HG03025 (cell line): ENCODE results near the gene TYK2.
"Not testable (repeated sequence)": the region's sequence is repeated elsewhere in the genome, so short reads cannot be mapped to it uniquely, and the experiment has no call there.

Experiments used
- ATAC-seq: cut with Tn5 transposase; IDR thresholded peaks from one replicate; pipeline ENCODE4 v1.9.1; 2021; ENCODE audit warnings: mild to moderate bottlenecking, moderate library complexity; ENCODE audit not compliant: unreplicated experiment, low FRiP score

TYK2 gene

DNA sequence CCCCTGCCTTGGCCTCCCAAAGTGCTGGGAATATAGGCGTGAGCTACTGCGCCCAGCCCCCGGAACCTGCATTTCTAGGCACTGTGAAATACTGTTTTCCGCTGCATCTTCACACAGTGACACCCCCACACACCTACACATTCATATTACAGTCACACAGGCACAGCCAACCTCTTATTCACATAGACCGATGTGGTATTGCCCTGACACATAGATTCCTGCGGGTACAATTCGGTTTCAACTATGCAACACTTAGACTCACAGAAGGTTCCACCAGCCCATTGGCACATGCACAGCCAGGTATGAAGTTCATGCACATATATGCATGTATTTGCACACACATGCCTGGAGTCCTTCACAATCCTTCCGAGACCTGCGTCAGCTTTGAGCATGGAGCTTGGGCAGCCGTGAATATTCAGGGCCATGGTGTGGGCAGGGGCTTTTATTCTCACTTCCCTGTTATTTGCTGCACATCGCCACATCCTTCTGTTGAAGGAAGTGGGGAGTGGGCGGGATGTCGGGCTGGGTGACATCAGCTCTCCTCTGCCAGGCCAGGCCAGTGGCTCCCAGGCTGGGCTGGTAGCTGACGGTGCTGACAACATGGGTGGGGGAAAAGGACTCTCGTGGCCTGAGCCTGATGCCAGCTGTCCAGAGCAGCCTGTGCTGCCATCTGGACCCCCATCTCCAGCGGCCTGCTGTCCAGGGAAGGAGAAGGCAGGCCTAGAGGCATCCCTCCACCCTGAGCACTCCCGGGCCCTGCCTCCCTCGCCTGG is 28.3 kb upstream of the TYK2 start:
- no peak for ATAC-seq

DNA sequence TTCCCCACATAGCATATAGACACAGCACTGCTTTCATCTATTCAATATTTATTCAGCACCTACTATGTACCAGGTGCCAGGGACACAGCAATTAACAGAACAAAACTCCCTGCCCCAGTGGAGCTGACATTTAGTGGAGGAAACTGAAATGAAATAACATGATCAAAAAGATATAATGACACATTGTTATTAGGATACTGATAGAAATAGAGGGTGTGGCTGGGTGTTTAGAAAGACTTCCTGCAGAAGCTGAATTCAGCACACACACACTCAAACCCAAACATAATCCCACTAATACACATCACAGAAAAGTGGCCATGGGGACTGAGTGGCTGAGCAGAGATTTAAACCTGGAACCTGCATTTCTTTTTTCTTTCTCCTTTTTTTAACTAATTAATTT is 26.7 kb upstream of the TYK2 start:
- ATAC-seq: no peak

DNA sequence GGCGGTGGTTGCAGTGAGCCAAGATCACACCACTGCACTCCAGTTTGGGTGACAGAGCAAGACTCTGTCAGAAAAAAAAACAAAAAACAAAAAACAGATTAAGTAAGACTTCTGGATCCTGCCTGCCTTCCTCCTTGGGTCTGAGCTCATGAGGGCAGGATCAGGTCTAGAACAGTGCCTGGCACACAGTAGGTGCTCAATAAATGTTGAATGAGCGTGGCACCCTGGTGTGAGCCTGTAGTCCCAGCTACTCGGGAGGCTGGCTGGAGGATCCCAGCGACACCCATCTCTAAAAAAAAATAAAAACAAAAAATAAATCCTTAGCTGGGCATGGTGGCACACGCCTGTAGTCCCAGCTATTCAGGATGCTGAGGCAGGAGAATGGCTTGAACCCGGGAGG is 25.8 kb upstream of the TYK2 start:
- no peak for ATAC-seq

DNA sequence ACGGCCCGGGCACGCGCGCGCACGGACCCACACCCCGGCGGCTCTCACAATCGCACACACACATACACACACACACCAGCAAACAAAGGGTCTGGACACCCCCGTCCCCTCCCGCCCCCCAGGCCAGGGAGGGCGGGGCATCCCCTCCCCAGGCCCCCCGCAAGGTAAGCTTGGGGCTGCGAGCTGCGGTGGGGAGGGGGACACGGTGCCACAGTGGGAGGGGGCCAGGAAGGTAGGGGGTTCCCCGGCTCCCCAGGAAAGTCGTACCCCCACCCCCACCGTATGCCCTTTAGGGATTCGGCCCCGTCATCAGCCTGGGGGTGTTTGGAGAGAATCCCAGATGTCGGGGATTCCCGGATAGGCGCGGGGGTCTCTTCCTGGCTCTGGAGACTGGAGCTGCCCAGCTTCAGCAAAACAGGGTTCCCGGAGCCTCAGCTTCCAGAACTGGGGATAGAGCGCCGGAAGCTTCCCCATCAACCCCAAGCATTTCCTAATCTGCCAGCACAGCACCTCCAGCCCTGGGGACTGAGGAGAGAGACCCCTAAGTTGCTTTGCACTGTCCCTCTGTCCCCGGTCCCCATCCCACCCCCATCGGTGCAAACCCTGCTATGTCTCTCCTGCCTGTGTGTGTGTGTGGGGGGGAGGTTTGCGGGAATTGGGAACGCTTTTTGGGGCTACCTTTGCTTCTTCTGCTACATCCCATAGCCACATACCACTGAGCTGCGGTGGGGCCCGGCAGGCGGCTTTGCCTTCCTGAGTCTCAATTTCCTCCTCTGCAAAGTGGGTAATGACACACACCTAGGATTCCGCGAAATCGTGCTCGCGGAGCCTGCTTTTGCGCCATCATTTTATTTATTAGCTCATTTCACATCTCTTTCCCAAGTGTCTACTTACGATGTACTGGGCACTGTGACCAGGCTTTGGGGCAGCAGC is 24.8 kb upstream of the TYK2 start:
- no peak for ATAC-seq

DNA sequence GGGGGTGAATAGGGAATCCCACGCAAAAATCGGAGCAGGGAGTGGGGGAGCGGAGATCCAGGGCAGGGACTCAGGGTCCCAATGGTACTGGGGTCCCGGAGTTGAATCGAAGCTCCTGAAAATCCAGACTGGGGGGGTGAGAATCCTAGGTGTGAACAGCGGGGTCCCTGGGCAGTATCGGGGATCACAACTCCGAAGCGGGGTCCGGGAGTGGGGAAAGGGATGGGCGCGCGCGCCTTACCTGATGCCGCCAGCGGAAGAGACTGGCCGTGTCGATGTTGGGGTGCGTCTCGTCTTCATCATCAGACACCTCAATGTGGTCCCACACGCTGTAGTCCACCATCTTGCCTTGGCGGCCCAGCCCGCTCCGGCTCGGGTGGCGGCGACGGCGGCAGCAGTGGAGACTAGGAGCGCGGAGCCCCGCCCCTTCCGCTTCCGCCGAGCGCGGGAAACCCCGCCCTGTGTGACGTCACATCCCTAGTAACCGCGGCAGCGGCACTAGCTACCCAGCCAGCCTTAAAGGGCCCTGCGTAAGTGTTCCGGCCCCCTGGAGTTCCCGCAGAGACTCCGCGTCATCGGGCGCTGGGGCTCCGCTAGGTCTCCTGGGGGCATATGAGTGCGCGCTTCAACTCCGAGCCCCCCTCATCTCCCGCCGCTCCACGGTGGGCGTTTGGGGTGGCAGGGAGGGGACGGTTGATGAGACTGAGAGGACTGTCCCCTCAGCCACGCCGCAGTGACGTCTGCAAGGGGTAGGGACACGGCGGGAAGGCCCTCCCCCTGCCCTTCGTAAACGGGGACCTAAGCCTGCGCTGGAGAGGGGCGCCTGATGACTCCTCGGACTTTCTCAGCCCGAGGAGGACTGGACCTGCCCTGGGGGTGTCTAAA is 23.0 kb upstream of the TYK2 start, which contains the start of gene CDC37:
CDC37 (minus strand) TSS at position 406 of the 885 bp plus-strand sequence; CDS start at position 343, 63 bp downstream.
- no peak for ATAC-seq

DNA sequence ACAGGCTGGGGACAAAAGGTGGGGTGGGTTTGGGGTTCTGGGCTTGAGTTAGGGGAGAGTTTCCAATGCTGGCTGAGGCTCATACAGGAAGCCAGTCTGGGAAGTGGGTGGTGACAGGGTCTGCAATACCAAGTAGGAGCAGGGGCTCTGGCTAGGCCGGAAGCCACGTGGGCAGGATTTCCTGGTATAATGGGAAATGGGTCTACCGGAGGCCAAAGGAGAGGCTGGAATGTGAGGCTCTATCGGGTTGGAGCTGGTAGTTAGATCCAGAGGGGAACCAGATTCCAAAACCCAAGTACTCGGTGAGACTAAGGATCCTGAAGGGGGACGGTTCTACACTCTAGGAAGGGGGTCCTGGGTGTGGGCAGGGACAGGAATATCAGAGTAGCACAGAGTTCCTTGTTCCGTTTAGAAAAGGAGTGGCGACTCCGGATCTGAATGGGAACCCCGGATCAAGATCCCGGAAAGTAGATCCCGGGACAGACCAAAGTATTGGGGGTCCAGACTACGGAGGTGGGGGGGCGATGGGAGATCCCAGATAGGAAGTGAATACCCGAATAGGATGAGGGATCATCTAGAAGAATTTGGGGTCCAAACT is 22.2 kb upstream of the TYK2 start:
- no peak for ATAC-seq

DNA sequence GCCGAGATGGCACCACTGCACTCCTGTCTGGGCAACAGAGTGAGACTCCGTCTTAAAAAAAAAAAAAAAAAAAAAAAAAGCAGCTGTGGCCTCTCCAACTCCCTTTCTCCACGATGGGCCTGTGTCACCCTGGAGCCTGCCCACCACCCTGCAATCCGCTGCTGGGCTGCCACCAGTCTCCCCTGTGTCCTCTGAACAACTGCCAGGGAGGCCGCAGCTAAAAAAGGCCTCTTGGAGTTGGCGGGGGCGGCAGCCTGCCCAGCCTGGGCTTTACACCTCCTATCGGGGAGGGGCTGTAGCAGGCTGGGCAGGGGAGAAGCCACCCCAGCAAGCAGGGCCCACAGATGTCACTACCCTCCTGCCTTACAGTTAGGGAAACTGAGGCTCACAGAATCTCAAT is 19.5 kb upstream of the TYK2 start:
- ATAC-seq: no peak

DNA sequence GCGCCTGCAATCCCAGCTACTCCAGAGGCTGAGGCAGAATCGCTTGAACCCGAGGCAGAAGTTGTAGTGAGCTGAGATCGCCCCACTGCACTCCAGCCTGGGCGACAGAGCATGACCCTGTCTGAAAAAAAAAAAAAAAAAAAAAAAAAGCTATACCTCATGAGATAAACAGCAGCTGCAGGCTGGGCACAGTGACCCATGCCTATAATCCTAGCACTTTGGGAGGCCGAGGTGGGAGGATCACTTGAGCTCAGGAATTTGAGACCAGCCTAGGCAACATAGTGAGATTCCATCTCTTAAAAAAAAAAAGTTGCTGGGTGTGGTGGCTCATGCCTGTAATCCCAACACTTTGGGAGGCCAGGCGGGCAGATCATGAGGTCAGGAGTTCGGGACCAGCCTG is 19.0 kb upstream of the TYK2 start:
- ATAC-seq: not testable (repeated sequence)

DNA sequence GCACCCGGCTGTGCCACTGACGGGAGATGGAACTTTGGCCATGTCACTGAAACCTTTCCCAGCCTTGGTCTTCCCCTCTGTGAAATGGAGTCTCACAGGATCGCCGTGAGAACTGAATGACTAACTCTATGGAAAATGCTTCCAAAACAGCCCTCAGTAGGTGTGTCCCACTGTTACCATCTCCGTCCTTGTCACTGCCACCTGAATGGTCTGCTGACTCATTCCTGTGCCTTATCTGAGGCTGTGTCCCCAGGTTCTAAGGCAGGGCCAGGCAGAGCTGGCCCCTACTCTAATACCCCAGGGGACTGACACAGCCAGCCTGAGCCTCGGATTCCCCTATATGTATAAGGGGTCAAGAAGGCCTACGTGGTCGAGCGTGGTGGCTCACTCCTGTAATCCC is 18.4 kb upstream of the TYK2 start:
- ATAC-seq: no peak

DNA sequence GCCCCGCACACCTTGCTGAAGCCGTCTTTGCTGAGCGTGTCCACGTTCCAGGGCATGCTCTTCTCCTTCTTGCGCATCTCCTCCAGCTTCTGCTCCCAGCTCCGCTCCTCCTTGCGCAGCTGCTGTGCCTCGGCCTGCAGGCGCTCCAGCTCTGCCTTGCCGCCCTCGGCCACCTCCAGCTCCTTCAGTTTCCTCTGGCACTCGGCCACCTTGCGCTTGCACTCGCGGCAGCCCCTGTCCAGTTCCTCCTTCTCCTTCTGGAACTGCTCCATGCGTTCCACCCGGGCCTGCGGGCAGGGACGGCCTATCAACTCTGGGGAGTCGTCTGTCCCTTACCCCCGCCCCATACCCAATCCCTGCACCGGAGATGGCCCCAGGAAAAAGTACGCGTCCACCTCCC is 15.5 kb upstream of the TYK2 start:
- ATAC-seq: no peak

DNA sequence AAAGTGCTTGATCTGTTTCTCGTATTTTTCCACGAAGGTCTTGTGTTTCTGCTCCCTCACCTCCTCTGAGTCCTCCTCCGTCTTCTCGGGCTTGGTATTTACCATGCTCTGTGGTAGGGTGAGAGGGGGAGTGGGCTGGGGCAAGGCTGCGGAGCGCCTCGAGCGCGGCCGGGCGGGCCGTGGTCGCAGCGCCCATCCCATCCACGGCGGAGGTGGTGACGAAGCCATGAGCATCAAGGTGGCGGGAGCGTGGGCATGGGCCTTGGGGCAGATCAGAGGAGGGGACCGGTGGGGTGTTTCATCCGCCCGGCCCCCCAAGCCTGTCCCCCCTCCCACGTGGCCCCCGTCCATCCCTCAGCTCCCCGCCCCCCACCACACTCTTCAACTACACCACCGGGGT is 15.1 kb upstream of the TYK2 start:
- ATAC-seq: no peak

DNA sequence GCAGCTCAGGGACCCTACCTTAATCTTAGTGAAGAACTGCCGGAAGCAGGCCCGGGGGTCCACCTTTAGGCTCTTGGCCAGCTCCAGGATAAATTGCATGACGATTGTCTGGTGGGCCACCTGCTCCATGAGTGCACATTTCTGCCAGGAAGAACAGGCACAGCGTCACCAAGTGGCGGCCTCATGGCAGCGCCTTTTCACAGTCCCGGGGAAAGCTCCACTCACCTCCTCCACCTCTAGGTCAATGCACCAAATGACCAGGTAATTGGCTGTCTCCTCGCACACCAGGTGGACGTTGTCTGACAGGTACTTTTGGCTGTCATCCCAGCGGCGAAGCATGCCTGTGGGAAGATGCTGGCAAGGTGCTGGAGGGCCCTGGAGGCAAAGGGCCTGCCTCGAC is 14.6 kb upstream of the TYK2 start:
- ATAC-seq: no peak

DNA sequence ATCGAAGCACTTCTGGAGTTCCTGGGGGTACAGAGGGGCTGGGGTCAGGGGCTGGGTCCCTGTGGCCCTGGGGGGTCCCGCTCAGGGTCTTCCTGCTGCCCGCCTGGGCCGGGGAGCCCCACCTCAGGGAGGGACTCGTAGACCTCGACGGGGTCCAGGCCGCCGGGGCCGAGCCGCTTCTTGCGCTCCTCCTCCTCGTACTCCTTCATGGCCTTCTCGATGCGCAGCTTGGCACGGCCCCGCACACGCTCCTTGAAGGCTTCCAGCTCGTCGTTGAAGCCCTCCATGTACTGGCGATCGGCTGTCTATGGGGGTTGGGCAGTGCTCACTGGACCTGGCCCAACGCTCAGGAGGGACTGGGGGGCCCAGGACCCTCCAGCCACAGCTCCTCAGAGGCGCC is 12.8 kb upstream of the TYK2 start:
- ATAC-seq: no peak

DNA sequence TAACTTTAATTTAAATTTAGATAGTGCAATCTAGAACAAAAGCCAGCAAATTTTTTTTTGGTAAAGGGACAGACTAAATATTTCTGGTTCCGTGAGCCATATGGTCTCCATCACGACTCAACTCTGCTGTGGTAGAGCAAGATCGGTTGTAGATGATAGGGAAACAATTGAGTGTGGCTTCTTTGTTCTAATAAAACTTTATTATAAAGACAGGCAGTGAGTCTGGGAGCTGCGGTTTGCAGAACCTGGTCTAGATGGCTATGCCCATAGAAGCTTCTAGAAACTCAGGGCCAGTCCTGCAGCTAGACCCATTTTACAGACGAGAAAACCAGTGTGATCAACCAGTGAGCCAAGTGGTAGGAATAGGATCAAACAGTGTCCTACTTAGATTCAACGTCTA is 11.7 kb upstream of the TYK2 start:
- no peak for ATAC-seq

DNA sequence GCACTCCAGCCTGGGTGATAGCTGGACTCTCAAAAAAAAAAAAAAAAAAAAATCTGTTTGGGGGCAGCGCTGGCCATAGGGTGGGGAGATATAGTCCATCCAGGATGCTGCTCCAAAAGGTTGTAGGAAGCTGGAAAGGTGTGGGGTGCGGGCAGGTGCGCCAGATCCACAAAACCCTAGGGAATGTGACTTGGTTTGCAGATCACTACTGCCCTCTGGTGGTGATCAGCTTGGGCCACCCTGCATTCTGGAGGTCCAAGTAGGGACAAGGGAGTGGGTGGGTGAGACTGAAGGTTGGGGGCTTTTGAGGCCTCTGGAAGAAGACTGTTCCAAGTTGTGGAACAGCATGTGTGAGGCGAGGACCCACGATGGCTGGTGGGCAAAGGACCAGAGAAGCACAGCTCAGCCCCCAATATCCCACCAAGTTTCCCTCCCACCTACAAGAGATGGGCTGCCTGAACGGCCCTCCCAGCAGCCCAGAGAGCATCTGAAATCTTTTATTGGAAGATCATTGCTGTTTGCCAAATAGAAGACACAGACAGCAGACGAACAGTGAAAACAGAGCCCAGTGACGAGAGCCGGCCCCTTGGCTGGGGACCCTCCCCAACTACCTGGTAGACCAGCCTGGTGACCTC is 10.4 kb upstream of the TYK2 start:
- no peak for ATAC-seq

DNA sequence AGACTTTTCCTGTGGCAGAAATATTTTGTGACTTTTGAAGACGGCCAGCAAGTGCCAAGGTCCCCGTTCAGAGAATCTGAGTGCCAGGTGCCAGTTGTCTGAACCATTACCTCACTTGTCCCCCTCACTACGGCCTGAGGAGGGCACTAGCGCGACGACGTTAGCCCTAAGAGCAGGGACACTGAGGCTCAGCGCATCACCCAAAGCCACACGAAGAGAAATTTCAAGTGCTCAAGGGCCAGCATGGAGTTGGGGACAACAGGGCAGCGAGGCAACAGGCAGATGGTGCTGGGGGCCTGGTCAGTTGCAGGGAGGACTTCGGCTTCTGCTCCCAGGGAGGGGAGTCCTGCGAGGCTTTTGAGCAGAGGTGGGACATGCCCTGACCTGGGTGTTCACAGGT is 9.5 kb upstream of the TYK2 start:
- ATAC-seq: no peak

DNA sequence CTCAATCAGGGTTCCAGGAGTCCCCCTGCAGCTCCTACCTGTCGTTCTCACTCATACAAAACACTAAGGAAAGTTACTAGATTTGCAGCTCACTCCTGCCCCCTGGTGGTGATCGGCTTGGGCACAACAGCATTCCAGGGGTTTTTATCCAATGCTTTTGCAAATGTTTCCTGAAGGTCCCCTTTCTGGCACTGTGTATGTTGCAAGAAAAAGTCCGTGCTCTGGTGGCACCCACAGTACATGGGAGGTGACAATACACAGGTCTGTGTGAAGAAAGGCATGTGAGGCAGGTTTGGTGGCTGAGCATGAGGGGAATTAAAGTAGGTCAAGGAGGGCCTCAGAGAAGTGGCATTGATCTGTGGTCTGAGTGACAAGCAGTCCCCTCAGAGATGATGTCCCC is 8.6 kb upstream of the TYK2 start:
- no peak for ATAC-seq

DNA sequence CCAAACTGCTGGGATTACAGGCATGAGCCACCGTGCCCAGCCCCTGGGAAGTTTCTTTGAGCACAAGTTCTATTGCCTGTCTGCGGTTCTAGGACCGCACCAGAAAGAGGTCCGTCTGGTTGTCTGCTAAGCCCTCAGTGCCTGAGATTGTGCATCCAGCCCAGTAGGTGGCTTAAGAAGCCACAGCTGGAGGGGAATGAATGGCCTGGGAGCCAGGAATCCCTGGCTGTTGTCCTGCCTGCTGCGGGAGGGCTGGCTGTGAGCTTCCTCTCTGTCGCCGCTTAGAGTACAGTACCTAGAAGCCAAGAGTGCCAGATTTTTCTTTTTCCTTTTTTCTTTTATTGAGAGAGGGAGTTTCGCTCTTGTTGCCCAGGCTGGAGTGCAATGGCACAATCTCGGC is 4.2 kb upstream of the TYK2 start:
- ATAC-seq: no peak

DNA sequence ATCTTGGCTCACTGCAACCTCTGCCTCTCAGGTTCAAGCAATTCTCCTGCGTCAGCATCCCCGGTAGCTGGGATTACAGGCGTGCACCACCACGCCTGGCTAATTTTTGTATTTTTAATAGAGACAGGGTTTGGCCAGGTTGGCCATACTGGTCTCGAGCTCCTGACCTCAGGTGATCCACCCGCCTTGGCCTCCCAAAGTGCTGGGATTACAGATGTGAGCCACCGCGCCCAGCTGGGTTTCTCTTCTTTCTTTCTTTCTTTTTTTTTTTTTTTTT is 2.8 kb upstream of the TYK2 start:
- not testable (repeated sequence) for ATAC-seq

DNA sequence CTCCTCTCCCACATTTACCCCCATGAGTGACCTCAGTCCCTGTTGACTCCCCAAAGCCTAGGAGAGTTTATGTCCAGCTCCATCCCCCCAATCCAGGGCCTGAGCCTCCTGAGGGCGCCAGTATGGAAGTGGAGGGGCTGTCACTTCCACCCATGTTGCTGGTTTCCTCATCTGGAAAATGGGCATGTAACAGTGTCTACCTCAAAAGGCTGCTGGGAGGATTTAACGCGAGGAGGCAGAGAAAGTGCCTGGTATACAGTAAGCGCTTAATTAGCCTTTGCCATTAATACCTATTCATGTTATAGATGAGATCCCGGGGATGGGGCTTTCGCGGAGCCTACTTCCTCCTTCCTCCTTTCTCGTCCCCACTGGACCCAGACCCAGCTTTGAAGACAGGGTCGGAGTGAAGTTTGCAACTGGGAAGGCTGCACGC is 476 bp downstream of the TYK2 start:
- ATAC-seq: peak; percentile 8
